ENCODE data around the gene TRIM9. TPM values are rescaled to one million over a fixed set of nuclear protein-coding genes. Genes with fewer than 3 reads are reported as not detected.

Gene TRIM9
- total and polyA plus RNA-seq, 2 of the 4 experiments (the other 2 are of a cell fraction): under 0.01 to 0.09 TPM

DNA sequence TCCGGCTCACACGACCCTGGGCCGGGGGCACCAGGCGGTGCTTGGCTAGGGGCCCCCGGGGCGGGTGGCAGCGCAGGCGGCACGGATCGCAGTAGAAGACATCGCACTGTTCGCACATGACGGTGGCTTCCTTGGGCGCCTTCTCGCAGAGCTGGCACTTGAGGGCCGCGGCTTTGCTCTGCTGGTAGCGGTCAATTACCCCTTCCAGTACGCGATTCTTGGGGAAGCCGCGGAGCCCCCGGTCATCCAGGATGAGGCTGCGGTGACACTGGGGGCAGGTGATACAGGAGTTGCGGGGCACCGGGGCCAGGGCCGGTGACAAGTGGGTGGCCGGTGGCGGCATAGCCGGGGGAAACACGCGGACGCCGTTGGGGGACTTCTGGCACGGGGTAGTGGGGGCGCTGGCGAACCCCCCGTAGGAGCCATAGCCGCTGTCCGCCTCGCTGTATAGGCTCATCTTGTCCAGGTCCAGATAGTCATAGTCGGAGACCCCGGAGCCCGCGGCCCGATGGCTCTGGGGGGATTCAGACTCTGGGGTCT, 553 bp downstream of the TRIM9 start:
- dilution Hi-C loops (cut with HindIII; ENCODE audit: low sequenced_read_pairs, unreplicated experiment): no loop called here
- no peak overlapping the region for H4K8ac ChIP-seq (ENCODE audit: low read depth in 2 of 2, low read length in 2 of 2)
- H3K18ac ChIP-seq (ENCODE audit: low read depth, low read length): no peak overlapping the region
- no peaks in the 10 kb centered on the region for H3K4me1 ChIP-seq (ENCODE audit: control insufficient read depth, insufficient read depth, low read length)
- H2AK5ac ChIP-seq (ENCODE audit: low read depth, low read length): no peak overlapping the region
- no TSS peak for BruUV-seq (replicated peaks)
- peak overlapping the region; percentile 47; the same call in 1 of the 2 replicates for H3K4me3 ChIP-seq (ENCODE audit: insufficient read depth, low read depth, low read length)
- TF ChIP-seq MAFK (IDR thresholded peaks at IDR 0.05; ENCODE audit: low read depth, low read length) (no peak), CEBPB (IDR thresholded peaks at IDR 0.05; ENCODE audit: low read depth, low read length) (no peak)
- DNase-seq (no peak), ATAC-seq (ENCODE audit: low read depth) (no peak)
- no peak overlapping the region for H3K9ac ChIP-seq (ENCODE audit: low read depth, low read length)
- intact Hi-C loops (cut with micrococcal nuclease): no loop called here
- no peak overlapping the region for H4K5ac ChIP-seq (ENCODE audit: low read depth, low read length)
- no peak overlapping the region for H2BK5ac ChIP-seq (ENCODE audit: low read depth, low read length, poor library complexity, severe bottlenecking)
- peak overlapping the region; percentile 26 for H3K4me2 ChIP-seq (ENCODE audit: low read depth, low read length)
- 1% methylated on average over 19 of the region's 46 CpGs; no CpG with 5 or more reads in 1 of the 2 experiments for WGBS, 2 experiments (ENCODE audit: extremely low coverage in 2 of 2, insufficient read length in 1 of 2)
- H2BK120ac ChIP-seq (ENCODE audit: low read depth, low read length): no peak overlapping the region
- no peak overlapping the region for H3K14ac ChIP-seq (replicated peaks; ENCODE audit: low read depth, low read length)
- H2AK9ac ChIP-seq (replicated peaks; ENCODE audit: low read depth, low read length, poor library complexity): no peak overlapping the region
- H4K20me1 ChIP-seq (ENCODE audit: insufficient read depth, low read length): no peaks in the 10 kb centered on the region
- POLR2A ChIA-PET (ENCODE audit: unreplicated experiment): no interaction called here
- no peak overlapping the region for H2BK20ac ChIP-seq (ENCODE audit: low read depth, low read length)
- CTCF ChIA-PET: no interaction called here
- H3K9me1 ChIP-seq (ENCODE audit: insufficient read depth, low read length): no peaks in the 10 kb centered on the region
- H3K23ac ChIP-seq (ENCODE audit: low read depth, low read length): no peak overlapping the region
- no peak overlapping the region for H3K4ac ChIP-seq (ENCODE audit: low read depth, low read length)
- peaks cover 33% of the 10 kb centered on the region for H3K27me3 ChIP-seq (ENCODE audit: control insufficient read depth, insufficient read depth, low read length)
- H3K36me3 ChIP-seq (ENCODE audit: control insufficient read depth, insufficient read depth, low read length): no peaks in the 10 kb centered on the region
- peak overlapping the region; percentile 47 for H2AFZ ChIP-seq (replicated peaks; ENCODE audit: low read length, poor library complexity)
- H3K56ac ChIP-seq (ENCODE audit: extremely low read depth, insufficient read depth, low read length): no peak overlapping the region
- H4K91ac ChIP-seq (ENCODE audit: insufficient read depth, low read depth, low read length): no peak overlapping the region
- no peaks in the 10 kb centered on the region for H3K9me3 ChIP-seq (ENCODE audit: control insufficient read depth, insufficient read depth, low read length)
- H2BK15ac ChIP-seq (ENCODE audit: low read depth, low read length): no peak overlapping the region
- no peak overlapping the region for H3K27ac ChIP-seq (ENCODE audit: insufficient read depth, low read length)
- in situ Hi-C loops (cut with MboI; ENCODE audit: low sequenced_read_pairs): no loop called here
- no peaks in the 10 kb centered on the region for H3K79me1 ChIP-seq (ENCODE audit: low read depth in 1 of 2, low read length in 2 of 2)

Data from IMR-90 (cell line).